Ovary (tissue), 9 donors: Measurements from ENCODE around the gene ERCC5. TPM values are rescaled to one million over a fixed set of nuclear protein-coding genes. Genes with fewer than 3 reads are reported as not detected.

Experiments
- DNase-seq, 5 donors: peaks; one replicate each; pipeline ENCODE4 v3.0.0-alpha.2; 2019 to 2020
- H3K27ac ChIP-seq, 2 donors: fragments of 200-600 bp; one replicate each; pipeline versions ENCODE4 v1.5.1 to v1.8.0; 2019 to 2022
- H3K27me3 ChIP-seq: fragments of 200-600 bp; one replicate; pipeline ENCODE4 v1.8.0; 2022
- H3K36me3 ChIP-seq: fragments of 200-600 bp; sonication (generic); one replicate; pipeline ENCODE4 v1.5.1; 2019
- H3K4me1 ChIP-seq: one replicate; pipeline ENCODE4 v1.8.1; 2013; ENCODE audit warnings: mild to moderate bottlenecking, moderate library complexity; ENCODE audit not compliant: insufficient read depth
- H3K4me3 ChIP-seq: fragments of 200-600 bp; sonication (generic); one replicate; pipeline ENCODE4 v1.5.1; 2017
- H3K9me3 ChIP-seq, 2 donors: fragments of 200-600 bp in 1 of 2; sonication (generic) in 1 of 2; one replicate each; pipeline versions ENCODE4 v1.5.1 to v1.8.1; 2013 to 2019; ENCODE audit warnings: mild to moderate bottlenecking in 1 of 2, moderate library complexity in 1 of 2
- EP300 ChIP-seq: sonication (generic); formaldehyde crosslinking; IDR thresholded peaks from one replicate; pipeline ENCODE4 v1.6.1; 2017; ENCODE audit warnings: antibody characterized with exemption
- POLR2A ChIP-seq: fragments of 450-650 bp; IDR thresholded peaks from one replicate; pipeline ENCODE4 v1.6.1; 2017; ENCODE audit warnings: antibody characterized with exemption, mild to moderate bottlenecking, moderate library complexity
- WGBS, 3 donors: extraction: QIAGEN DNeasy Blood & Tissue Kit in 1 of 3; methylation state at CpG; one replicate each; pipeline versions ENCODE4 v1.1.5 to v1.1.7; 2013 to 2017; 5-methylcytosine and 5-hydroxymethylcytosine counted together
- intact Hi-C, 4 donors: fragments of 100-400 bp; cut with DNase I; formaldehyde crosslinking; loops; one replicate each; pipeline versions ENCODE4 v1.11.0 to v1.15.1; 2022 to 2023
- polyA plus RNA-seq, 2 donors: library from polyadenylated mRNA; stranded (reverse); fragments of 200-250 nt in 1 of 2; fragments of 350-450 nt in 1 of 2; fragmentation: Illumina TruSeq in 1 of 2; extraction: RNeasy Lipid Tissue Mini Kit (QIAGEN cat#74804) in 1 of 2; gene quantifications; one replicate each; pipeline ENCODE4 v1.2.3, GENCODE V29; 2013 to 2014
- total RNA-seq, 7 donors: library from RNA; depleted of rRNA in 2 of 7; stranded (reverse); fragments of >200 nt in 2 of 7; fragmentation: NEBNext Ultra II Directional in 3 of 7; extraction: Animal tissue kit (Norgen Biotek cat#: 25700) in 3 of 7; gene quantifications; one replicate each; pipeline versions ENCODE4 v1.1.0 to v1.2.4, GENCODE V29; 2016 to 2023
- TF ChIP-seq, protein P1 (sequence below), 3 donors: fragments of 450-650 bp in 2 of 3; fragments of 200-600 bp in 1 of 3; IDR thresholded peaks; one replicate each; pipeline versions ENCODE4 v1.5.1 to v1.8.0; 2016 to 2022; ENCODE audit warnings: antibody characterized with exemption in 3 of 3, mild to moderate bottlenecking in 1 of 3
- donor health status: DM: no; HTN: no; CAD: no; lungs with moderate emphysema.
- donor health status: DM: no; HTN: no; CAD: no.
- donor health status: Bipolar disorder and iron deficiency.
- donor health status: DM: yes; HTN: yes; CAD: no.
- donor health status: DM: no; HTN: no; CAD: no.
- donor health status: DM: yes; HTN: yes; CAD: no.

Gene ERCC5
- total and polyA plus RNA-seq, 9 donors, result 38.4 to 65.2 (median 46.1) TPM

GRCh38 chr13:102817241-102817640 is 28.6 kb upstream of the ERCC5 start:
- TF ChIP-seq, protein P1, sequence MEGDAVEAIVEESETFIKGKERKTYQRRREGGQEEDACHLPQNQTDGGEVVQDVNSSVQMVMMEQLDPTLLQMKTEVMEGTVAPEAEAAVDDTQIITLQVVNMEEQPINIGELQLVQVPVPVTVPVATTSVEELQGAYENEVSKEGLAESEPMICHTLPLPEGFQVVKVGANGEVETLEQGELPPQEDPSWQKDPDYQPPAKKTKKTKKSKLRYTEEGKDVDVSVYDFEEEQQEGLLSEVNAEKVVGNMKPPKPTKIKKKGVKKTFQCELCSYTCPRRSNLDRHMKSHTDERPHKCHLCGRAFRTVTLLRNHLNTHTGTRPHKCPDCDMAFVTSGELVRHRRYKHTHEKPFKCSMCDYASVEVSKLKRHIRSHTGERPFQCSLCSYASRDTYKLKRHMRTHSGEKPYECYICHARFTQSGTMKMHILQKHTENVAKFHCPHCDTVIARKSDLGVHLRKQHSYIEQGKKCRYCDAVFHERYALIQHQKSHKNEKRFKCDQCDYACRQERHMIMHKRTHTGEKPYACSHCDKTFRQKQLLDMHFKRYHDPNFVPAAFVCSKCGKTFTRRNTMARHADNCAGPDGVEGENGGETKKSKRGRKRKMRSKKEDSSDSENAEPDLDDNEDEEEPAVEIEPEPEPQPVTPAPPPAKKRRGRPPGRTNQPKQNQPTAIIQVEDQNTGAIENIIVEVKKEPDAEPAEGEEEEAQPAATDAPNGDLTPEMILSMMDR (IDR thresholded peaks at IDR 0.05), result no peak
- TF ChIP-seq POLR2A, result no peak
- no peak for TF ChIP-seq EP300
- H3K27me3 ChIP-seq, result no peaks in the 10 kb centered on the region
- H3K36me3 ChIP-seq, result no peaks in the 10 kb centered on the region
- intact Hi-C loops, result no loop called here
- no peaks in the 10 kb centered on the region for H3K9me3 ChIP-seq
- no peak for DNase-seq
- WGBS, 3 donors, result 97 to 98% (median 97%) methylated on average over 1 of the region's 1 CpG
- no peak overlapping the region for H3K4me3 ChIP-seq
- no peak overlapping the region for H3K27ac ChIP-seq
- no peaks in the 10 kb centered on the region for H3K4me1 ChIP-seq

DNA sequence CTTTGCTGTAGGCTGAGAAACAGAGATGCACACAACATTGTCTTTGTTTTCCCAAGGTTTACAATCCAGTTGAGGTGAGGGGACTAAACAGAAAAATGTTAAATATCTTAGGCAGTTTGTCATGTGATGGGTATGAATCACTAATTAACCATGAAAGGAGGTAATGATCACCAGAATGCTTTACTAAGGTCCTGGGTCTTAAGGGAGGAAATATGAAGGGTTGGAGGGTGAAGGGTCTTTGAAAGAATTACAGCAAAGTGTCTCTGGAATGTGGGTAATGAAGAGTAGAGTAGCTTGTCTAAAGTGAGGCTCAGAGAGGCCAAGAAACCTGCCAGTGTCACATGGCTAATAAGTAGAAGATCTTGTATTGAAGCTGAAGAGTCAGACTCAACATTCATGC is 27.9 kb upstream of the ERCC5 start:
- H3K4me1 ChIP-seq, result no peaks in the 10 kb centered on the region
- intact Hi-C loops, result no loop called here
- no peaks in the 10 kb centered on the region for H3K27me3 ChIP-seq
- H3K4me3 ChIP-seq, result no peak overlapping the region
- no peak overlapping the region for H3K27ac ChIP-seq
- DNase-seq, result no peak
- H3K9me3 ChIP-seq, result no peaks in the 10 kb centered on the region
- TF ChIP-seq POLR2A (no peak), EP300 (no peak)
- TF ChIP-seq, protein P1 (IDR thresholded peaks at IDR 0.05), result no peak
- no peaks in the 10 kb centered on the region for H3K36me3 ChIP-seq

GRCh38 chr13:102825400-102825799 is 20.4 kb upstream of the ERCC5 start:
- Histone ChIP-seq H3K36me3 (no peaks in the 10 kb centered on the region), H3K27ac (no peak overlapping the region), H3K27me3 (no peaks in the 10 kb centered on the region), H3K4me3 (no peak overlapping the region), H3K4me1 (no peaks in the 10 kb centered on the region), H3K9me3 (no peaks in the 10 kb centered on the region)
- intact Hi-C loops, result no loop called here
- TF ChIP-seq EP300 (no peak), POLR2A (no peak)
- TF ChIP-seq, protein P1 (IDR thresholded peaks at IDR 0.05), result no peak
- WGBS, 3 donors, result 83 to 98% (median 94%) methylated on average over 4 of the region's 4 CpGs
- no peak for DNase-seq

GRCh38 chr13:102825921-102826706 is 19.7 kb upstream of the ERCC5 start:
- no peaks in the 10 kb centered on the region for H3K36me3 ChIP-seq

More at GRCh38 chr13:102825921-102826706, 19.7 kb upstream of the ERCC5 start:
- Histone ChIP-seq H3K27me3 (no peaks in the 10 kb centered on the region), H3K9me3 (no peaks in the 10 kb centered on the region), H3K4me1 (no peaks in the 10 kb centered on the region), H3K4me3 (no peak overlapping the region), H3K27ac (no peak overlapping the region)
- WGBS, 3 donors, result 55 to 69% (median 61%) methylated on average over 8 of the region's 8 CpGs
- DNase-seq, result no peak
- TF ChIP-seq, protein P1 (IDR thresholded peaks at IDR 0.05), result no peak
- TF ChIP-seq EP300 (no peak), POLR2A (no peak)
- intact Hi-C loops, result no loop called here
